NCI-H82 (cell line): ENCODE data around the gene GNAQ.

ENCODE experiments used
- DNase-seq: peaks from one replicate; lab custom pipeline; 2025; lab: John Stamatoyannopoulos, UW

Gene GNAQ

GRCh38 chr9:77815260-77815659 is 216.4 kb downstream of the GNAQ start:
- DNase-seq = no peak

GRCh38 chr9:77811832-77812231 is 219.8 kb downstream of the GNAQ start:
- no peak for DNase-seq

- DNase-seq = no peak
Measured at GRCh38 chr9:77810637-77811119, 220.9 kb downstream of the GNAQ start.

- DNase-seq = no peak
Measured at GRCh38 chr9:77810047-77810446, 221.6 kb downstream of the GNAQ start.

- DNase-seq = no peak
Measured at GRCh38 chr9:77809552-77809951, 222.1 kb downstream of the GNAQ start.

GRCh38 chr9:77808751-77809081 is 222.9 kb downstream of the GNAQ start:
- no peak for DNase-seq

GRCh38 chr9:77807846-77808750 is 223.5 kb downstream of the GNAQ start:
- DNase-seq = peak; percentile 60

- DNase-seq = no peak
Measured at GRCh38 chr9:77807281-77807683, 224.3 kb downstream of the GNAQ start.

GRCh38 chr9:77806741-77807140 is 224.9 kb downstream of the GNAQ start:
- DNase-seq = no peak

GRCh38 chr9:77805810-77806209 is 225.8 kb downstream of the GNAQ start:
- no peak for DNase-seq

- DNase-seq = no peak
Measured at GRCh38 chr9:77803423-77803822, 228.2 kb downstream of the GNAQ start.

- DNase-seq = no peak
Measured at GRCh38 chr9:77802515-77803293, 228.9 kb downstream of the GNAQ start.

GRCh38 chr9:77802064-77802463 is 229.5 kb downstream of the GNAQ start:
- no peak for DNase-seq

- DNase-seq = no peak
Measured at GRCh38 chr9:77800924-77801551, 230.6 kb downstream of the GNAQ start.

- no peak for DNase-seq
Measured at GRCh38 chr9:77798140-77798539, 233.5 kb downstream of the GNAQ start.

- no peak for DNase-seq
Measured at GRCh38 chr9:77794985-77795384, 236.6 kb downstream of the GNAQ start.

GRCh38 chr9:77793849-77794248 is 237.8 kb downstream of the GNAQ start:
- no peak for DNase-seq

GRCh38 chr9:77789891-77790290 is 241.7 kb downstream of the GNAQ start:
- no peak for DNase-seq

- DNase-seq = peak; percentile 23
Measured at GRCh38 chr9:77785341-77785740, 246.3 kb downstream of the GNAQ start.

- no peak for DNase-seq
Measured at GRCh38 chr9:77783518-77783917, 248.1 kb downstream of the GNAQ start.

- no peak for DNase-seq
Measured at GRCh38 chr9:77779010-77779409, 252.6 kb downstream of the GNAQ start.

GRCh38 chr9:77773381-77773780 is 258.2 kb downstream of the GNAQ start:
- no peak for DNase-seq

- no peak for DNase-seq
Measured at GRCh38 chr9:77772646-77773045, 259.0 kb downstream of the GNAQ start.
